SK-N-SH (cell line): Measurements from ENCODE around the gene ST6GALNAC6. TPM values are rescaled to one million over a fixed set of nuclear protein-coding genes. Genes with fewer than 3 reads are reported as not detected.

Experiments
- CTCF ChIA-PET: fragments of 300-600, 350-600 bp; formaldehyde crosslinking; extraction: SDS; loops from one replicate; lab custom pipeline; 2021; lab: Yijun Ruan, JAX
- POLR2A ChIA-PET: fragments of 350-600 bp; sonication (Branson Sonifier 250); formaldehyde crosslinking; extraction: SDS; loops from one replicate; lab custom pipeline; 2020; ENCODE audit warnings: antibody characterized with exemption, inconsistent platforms; lab: Yijun Ruan, JAX
- DNase-seq: peaks from one replicate; pipeline ENCODE4 v3.0.0; 2012
- H2AFZ ChIP-seq: fragments of 200-600 bp; sonication (generic); 2 replicates; pipeline ENCODE4 v1.8.1; 2016; ENCODE audit warnings: antibody characterized with exemption, mild to moderate bottlenecking, low read depth
- H3F3A ChIP-seq: fragments of 200-600 bp; sonication (generic); replicated peaks from 2 replicates; pipeline ENCODE3; 2016; ENCODE audit warnings: antibody characterized with exemption, mild to moderate bottlenecking; ENCODE audit not compliant: insufficient read depth
- H3K27ac ChIP-seq, 2 experiments: fragments of 200-500 bp in 1 of 2; fragments of 200-600 bp in 1 of 2; sonication (Bioruptor generic) in 1 of 2; sonication (generic), shearing (Covaris generic) in 1 of 2; 2 replicates each; pipeline versions ENCODE4 v1.5.1 to v1.6.1; 2014 to 2016; ENCODE audit warnings: low read depth in 2 of 2, inconsistent platforms in 1 of 2, low read length in 1 of 2, mild to moderate bottlenecking in 1 of 2, mixed read lengths in 1 of 2
- H3K27me3 ChIP-seq: fragments of 200-600 bp; sonication (generic), shearing (Covaris generic); 2 replicates; pipeline ENCODE4 v1.6.1; 2016; ENCODE audit warnings: mixed run types; ENCODE audit not compliant: insufficient read depth
- H3K36me3 ChIP-seq, 2 experiments: fragments of 200-500 bp in 1 of 2; fragments of 200-600 bp in 1 of 2; sonication (Bioruptor generic) in 1 of 2; sonication (generic) in 1 of 2; replicated peaks in 1 of 2; 2 replicates each; pipeline versions ENCODE3 to v1.5.1; 2014 to 2016; ENCODE audit warnings: low read length in 1 of 2, mild to moderate bottlenecking in 1 of 2; ENCODE audit not compliant: insufficient read depth in 2 of 2, control insufficient read depth in 1 of 2
- H3K4me1 ChIP-seq, 2 experiments: fragments of 200-500 bp in 1 of 2; fragments of 200-600 bp in 1 of 2; sonication (Bioruptor generic) in 1 of 2; sonication (generic), shearing (Covaris generic) in 1 of 2; 2 replicates each; pipeline versions ENCODE4 v1.5.1 to v1.6.1; 2014 to 2016; ENCODE audit warnings: low read depth in 1 of 2, low read length in 1 of 2, mixed run types in 1 of 2; ENCODE audit not compliant: insufficient read depth in 2 of 2, control insufficient read depth in 1 of 2
- H3K4me2 ChIP-seq: fragments of 200-600 bp; sonication (generic), shearing (Covaris generic); 2 replicates; pipeline ENCODE4 v1.6.1; 2017; ENCODE audit warnings: mixed run types
- H3K4me3 ChIP-seq, 2 experiments: fragments of 200-500 bp in 1 of 2; fragments of 200-600 bp in 1 of 2; sonication (Bioruptor generic) in 1 of 2; sonication (generic), shearing (Covaris generic) in 1 of 2; 2 replicates each; pipeline versions ENCODE4 v1.5.1 to v1.8.1; 2014 to 2016; ENCODE audit warnings: low read depth in 2 of 2, inconsistent platforms in 1 of 2, low read length in 1 of 2, mild to moderate bottlenecking in 1 of 2, mixed read lengths in 1 of 2, moderate library complexity in 1 of 2
- H3K79me2 ChIP-seq: fragments of 200-600 bp; sonication (generic); 2 replicates; pipeline ENCODE4 v1.8.1; 2017; ENCODE audit warnings: mild to moderate bottlenecking; ENCODE audit not compliant: insufficient read depth
- H3K9ac ChIP-seq: fragments of 200-600 bp; sonication (generic); 2 replicates; pipeline ENCODE4 v1.6.1; 2017; ENCODE audit warnings: mixed run types
- H3K9me2 ChIP-seq: fragments of 200-600 bp; sonication (generic); 2 replicates; pipeline ENCODE4 v1.6.1; 2017; ENCODE audit warnings: mixed run types
- H3K9me3 ChIP-seq: fragments of 200-600 bp; sonication (generic); 2 replicates; pipeline ENCODE4 v1.6.1; 2017; ENCODE audit warnings: mixed run types, mild to moderate bottlenecking, moderate library complexity
- H4K20me1 ChIP-seq: fragments of 200-600 bp; sonication (generic); 2 replicates; pipeline ENCODE4 v1.6.1; 2017; ENCODE audit warnings: mild to moderate bottlenecking, mixed run types; ENCODE audit not compliant: insufficient read depth
- GABPA ChIP-seq: IDR thresholded peaks from 2 replicates; pipeline ENCODE4 v1.4.0; 2012; ENCODE audit warnings: low read depth, mild to moderate bottlenecking
- IRF3 ChIP-seq: fragments of 150-350 bp; IDR thresholded peaks from 2 replicates; pipeline ENCODE4 v1.6.1; 2016; ENCODE audit warnings: mild to moderate bottlenecking, low read depth, low read length
- JUND ChIP-seq: IDR thresholded peaks from 2 replicates; pipeline ENCODE4 v1.4.0; 2012
- MAX ChIP-seq: IDR thresholded peaks from 2 replicates; pipeline ENCODE4 v1.4.0; 2012; ENCODE audit warnings: low read depth
- MEF2A ChIP-seq: IDR thresholded peaks from 2 replicates; pipeline ENCODE4 v1.4.0; 2012; ENCODE audit warnings: low read depth, borderline replicate concordance
- MXI1 ChIP-seq: IDR thresholded peaks from 2 replicates; pipeline ENCODE4 v1.6.1; 2012; ENCODE audit warnings: mild to moderate bottlenecking, low read depth, low read length, improper control_type of control experiment
- NRF1 ChIP-seq: IDR thresholded peaks from 2 replicates; pipeline ENCODE4 v1.6.1; 2012; ENCODE audit warnings: low read depth, mild to moderate bottlenecking, low read length
- PBX3 ChIP-seq: IDR thresholded peaks from 2 replicates; pipeline ENCODE4; 2012
- RCOR1 ChIP-seq: fragments of 150-350 bp; IDR thresholded peaks from 2 replicates; pipeline ENCODE4 v1.6.1; 2017; ENCODE audit warnings: antibody characterized with exemption, low read length
- RFX5 ChIP-seq: IDR thresholded peaks from 2 replicates; pipeline ENCODE4 v1.6.1; 2012; ENCODE audit warnings: mild to moderate bottlenecking, improper control_type of control experiment, low read length
- SIN3A ChIP-seq: IDR thresholded peaks from 2 replicates; pipeline ENCODE4 v1.6.1; 2012; ENCODE audit warnings: low read depth, mild to moderate bottlenecking, low read length, moderate library complexity, borderline replicate concordance
- TAF1 ChIP-seq: IDR thresholded peaks from 2 replicates; pipeline ENCODE4 v1.6.1; 2012; ENCODE audit warnings: low read depth, mild to moderate bottlenecking, low read length, moderate library complexity, borderline replicate concordance
- TCF12 ChIP-seq: IDR thresholded peaks from 2 replicates; pipeline ENCODE4 v1.4.0; 2012
- TEAD4 ChIP-seq: IDR thresholded peaks from 2 replicates; pipeline ENCODE4 v1.4.0; 2012; ENCODE audit warnings: mild to moderate bottlenecking, borderline replicate concordance; ENCODE audit not compliant: insufficient read depth
- USF2 ChIP-seq: fragments of 150-350 bp; IDR thresholded peaks from 2 replicates; pipeline ENCODE4 v1.6.1; 2017; ENCODE audit warnings: antibody characterized with exemption, low read length, low read depth, borderline replicate concordance
- WGBS: methylation state at CpG from one replicate; pipeline ENCODE4 v1.1.6; 2017; ENCODE audit warnings: low lambda C conversion rate; 5-methylcytosine and 5-hydroxymethylcytosine counted together
- polyA plus RNA-seq, 3 experiments: library from polyadenylated mRNA; depleted of rRNA; stranded (reverse); fragments of >200 nt; gene quantifications; 2 replicates each; pipeline ENCODE4 v1.2.3, GENCODE V29; 2012

Gene ST6GALNAC6
- polyA plus RNA-seq, 1 of the 3 experiments (the other 2 are of a cell fraction) = 34.8 TPM

GRCh38 chr9:127872369-127873222 lies 26.8 kb downstream of the ST6GALNAC6 start:
- Histone ChIP-seq H2AFZ (no peak overlapping the region), H3K4me2 (no peak overlapping the region), H3K27ac (no peak overlapping the region), H3K36me3 (peaks cover 0 to 12% of the 10 kb centered on the region in 2 experiments), H3K79me2 (peaks cover 7% of the 10 kb centered on the region; the same call in 1 of the 2 replicates), H3K4me1 (peaks cover 4 to 31% of the 10 kb centered on the region in 2 experiments; a peak in 1 of 4 replicates), H3K9me2 (no peaks in the 10 kb centered on the region), H4K20me1 (no peaks in the 10 kb centered on the region), H3K27me3 (no peaks in the 10 kb centered on the region), H3K9me3 (no peaks in the 10 kb centered on the region), H3K4me3 (no peak overlapping the region), H3K9ac (no peak overlapping the region), H3F3A (no peaks in the 10 kb centered on the region)
- ChIA-PET POLR2A (no interaction called here), CTCF (interaction anchor here (0.7 to 10.6 kb wide), 9 partner anchors 8 to 162 kb away, joined by 3 to 116 read pairs (median 7); partner anchors contain the start of genes CDK9, ENG, FPGS and TOR2A)
- DNase-seq = no peak
- TF ChIP-seq MXI1 (no peak), NRF1 (no peak), JUND (no peak), GABPA (no peak), MAX (no peak), TCF12 (no peak), MEF2A (no peak), SIN3A (no peak), TEAD4 (no peak), RFX5 (no peak), RCOR1 (no peak), IRF3 (no peak), TAF1 (no peak), USF2 (no peak), PBX3 (no peak)
- 89% methylated on average over 16 of the region's 20 CpGs for WGBS
